Measurements from ENCODE around the gene GPS1. TPM values are rescaled to one million over a fixed set of nuclear protein-coding genes. Genes with fewer than 3 reads are reported as not detected.

The GPS1 gene
- total and polyA plus RNA-seq, 9 of the 15 experiments (the other 6 are each of a cell fraction or from before 2014, with no cell fraction given), result 3.1 to 167 (median 69.9) TPM

- POLR2A ChIA-PET, result interaction anchor here (0.6 to 2.0 kb wide), 3 partner anchors 9 to 159 kb away, joined by 3 to 6 read pairs (median 3); partner anchors contain the start of gene DCXR
- Histone ChIP-seq H3K9me3 (replicated peaks; ENCODE audit: control insufficient read depth, insufficient read depth, low read depth, low read length) (no peaks in the 10 kb centered on the region), H3K4me3 (no peak overlapping the region), H4K20me1 (replicated peaks; ENCODE audit: control insufficient read depth, insufficient read depth, low read length) (no peaks in the 10 kb centered on the region), H3K36me3 (ENCODE audit: control insufficient read depth, insufficient read depth, low read length) (peaks cover 6% of the 10 kb centered on the region; the same call in 1 of the 3 replicates), H2AFZ (ENCODE audit: low read depth, low read length) (no peak overlapping the region), H3K79me2 (ENCODE audit: control insufficient read depth, insufficient read depth, low read length) (peaks cover 22% of the 10 kb centered on the region), H3K4me2 (ENCODE audit: insufficient read depth, low read length) (no peak overlapping the region), H3K4me1 (replicated peaks in 1 of 2; ENCODE audit: control insufficient read depth in 2 of 2, insufficient read depth in 2 of 2, low read length in 2 of 2) (peaks cover 8 to 90% of the 10 kb centered on the region in 2 experiments), H3K27me3 (ENCODE audit: control insufficient read depth in 2 of 2, insufficient read depth in 2 of 2, low read length in 2 of 2) (no peaks in the 10 kb centered on the region), H3K27ac (ENCODE audit: extremely low read depth, low read depth, low read length) (no peak overlapping the region), H3K9ac (ENCODE audit: insufficient read depth in 1 of 2, low read depth in 2 of 2, low read length in 2 of 2) (no peak overlapping the region), H3K9me1 (ENCODE audit: control insufficient read depth, insufficient read depth, low read length) (no peaks in the 10 kb centered on the region)
- WGBS (ENCODE audit: insufficient coverage, low coverage, missing lambda C conversion rate), result 88% methylated on average over 8 of the region's 13 CpGs
- TF ChIP-seq ZNF780A (CRISPR knock-in tag; IDR thresholded peaks at IDR 0.05) (no peak), NFE2L1 (tag; IDR thresholded peaks at IDR 0.05; ENCODE audit: borderline replicate concordance, low read depth) (no peak), FOXM1 (IDR thresholded peaks at IDR 0.05; ENCODE audit: low read depth) (no peak), FOXM1 (CRISPR knock-in tag; IDR thresholded peaks at IDR 0.05; ENCODE audit: low read depth) (no peak), CEBPG (CRISPR knock-in tag; IDR thresholded peaks at IDR 0.05) (no peak), CEBPG (tag; conservative IDR thresholded peaks at IDR 0.05 in 1 of 2, IDR thresholded peaks at IDR 0.05 in 1 of 2) (no peak), KLF13 (tag; IDR thresholded peaks at IDR 0.05; ENCODE audit: borderline replicate concordance, low read depth) (no peak), CTBP1 (IDR thresholded peaks at IDR 0.05; ENCODE audit: borderline replicate concordance) (no peak), KLF16 (IDR thresholded peaks at IDR 0.05) (no peak), CXXC5 (CRISPR knock-in tag; IDR thresholded peaks at IDR 0.05) (no peak), RBM34 (IDR thresholded peaks at IDR 0.05; ENCODE audit: borderline replicate concordance, insufficient read depth, low read length) (no peak), PHF20 (IDR thresholded peaks at IDR 0.05; ENCODE audit: partially characterized antibody) (no peak), SUPT5H (IDR thresholded peaks at IDR 0.05) (no peak), PPARD (CRISPR knock-in tag; IDR thresholded peaks at IDR 0.05) (no peak), STAT5A (IDR thresholded peaks at IDR 0.05; ENCODE audit: borderline replicate concordance, low read length) (no peak), MEF2A (IDR thresholded peaks at IDR 0.05; ENCODE audit: control insufficient read depth, low read depth, low read length) (no peak), RFX7 (CRISPR knock-in tag; IDR thresholded peaks at IDR 0.05) (no peak), ZNF398 (CRISPR knock-in tag; IDR thresholded peaks at IDR 0.05) (no peak), TCF15 (CRISPR knock-in tag; IDR thresholded peaks at IDR 0.05) (no peak), DLX4 (CRISPR knock-in tag; IDR thresholded peaks at IDR 0.05) (no peak), ZNF282 (CRISPR knock-in tag; IDR thresholded peaks at IDR 0.05) (no peak), SRSF1 (IDR thresholded peaks at IDR 0.05; ENCODE audit: low read depth, low read length) (no peak)
- in situ Hi-C loops (cut with MboI), result no loop called here
- no peak for DNase-seq (ENCODE audit: extremely low read depth in 1 of 4, low spot score in 3 of 4)
- CTCF ChIA-PET (ENCODE audit: low intra/inter-chr PET ratio), result no interaction called here
- intact Hi-C loops (cut with micrococcal nuclease), result no loop called here
- FAIRE-seq, result no peak
- BruUV-seq (replicated peaks), result no TSS peak
- no peak for ATAC-seq
Observed at GRCh38 chr17:82028246-82028645, 23.5 kb upstream of the GPS1 start.

Data from K562 (cell line).